ENCODE results near the gene QARS1. TPM values are rescaled to one million over a fixed set of nuclear protein-coding genes. Genes with fewer than 3 reads are reported as not detected.

QARS1 gene
- polyA plus RNA-seq, 1 of the 3 experiments (the other 2 are of a cell fraction): 311 TPM

- H3K9me3 ChIP-seq: no peaks in the 10 kb centered on the region
- WGBS (ENCODE audit: low lambda C conversion rate): 56% methylated on average over 2 of the region's 3 CpGs
- H3K9me2 ChIP-seq: no peaks in the 10 kb centered on the region
- DNase-seq: no peak
- H3K9ac ChIP-seq: peak overlapping the region; percentile 75; the same call in 1 of the 2 replicates
- ChIA-PET POLR2A (interaction anchor here (0.9 to 1.6 kb wide), 2 partner anchors 105 to 205 kb away, joined by 4 to 5 read pairs; partner anchors contain the start of gene USP4), CTCF (interaction anchor here (1.6 to 1.9 kb wide), 2 partner anchors 24 to 36 kb away, joined by 5 to 6 read pairs; partner anchors contain the start of gene KLHDC8B)
- H3K27ac ChIP-seq (ENCODE audit: low read depth in 2 of 2, low read length in 1 of 2): peak overlapping the region in 1 of 2 experiments; percentile 83; a peak in 1 of 4 replicates
- peaks cover 0 to 18% of the 10 kb centered on the region in 2 experiments; a peak in 1 of 4 replicates for H3K4me1 ChIP-seq (ENCODE audit: control insufficient read depth in 1 of 2, insufficient read depth in 2 of 2, low read depth in 1 of 2, low read length in 1 of 2)
- H3K79me2 ChIP-seq (ENCODE audit: insufficient read depth): peaks cover 32% of the 10 kb centered on the region
- no peak overlapping the region for H2AFZ ChIP-seq (ENCODE audit: low read depth)
- H3K27me3 ChIP-seq (ENCODE audit: insufficient read depth): no peaks in the 10 kb centered on the region
- no peaks in the 10 kb centered on the region for H4K20me1 ChIP-seq (ENCODE audit: insufficient read depth)
- TF ChIP-seq GATA2 (CRISPR knock-in tag; IDR thresholded peaks at IDR 0.05) (peak; percentile 40; the same call in 1 of the 2 replicates), CHD2 (IDR thresholded peaks at IDR 0.05; ENCODE audit: low read length, partially characterized antibody) (no peak), CTCF (IDR thresholded peaks at IDR 0.05) (peak; percentile 15; the same call in 1 of the 2 replicates)
- no peaks in the 10 kb centered on the region for H3F3A ChIP-seq (replicated peaks; ENCODE audit: insufficient read depth)
- H3K4me2 ChIP-seq: peak overlapping the region; percentile 100
- peaks cover 0 to 11% of the 10 kb centered on the region in 2 experiments for H3K36me3 ChIP-seq (replicated peaks in 1 of 2; ENCODE audit: control insufficient read depth in 1 of 2, insufficient read depth in 2 of 2, low read length in 1 of 2)
- H3K4me3 ChIP-seq (ENCODE audit: low read depth in 2 of 2, low read length in 1 of 2): no peak overlapping the region
Measured at GRCh38 chr3:49134471-49135265, 30.1 kb upstream of the QARS1 start.

- no peaks in the 10 kb centered on the region for H4K20me1 ChIP-seq (ENCODE audit: insufficient read depth)
- 0% methylated on average over 16 of the region's 30 CpGs for WGBS (ENCODE audit: low lambda C conversion rate)
- POLR2A ChIA-PET: interaction anchor here (0.6 to 2.7 kb wide), 11 partner anchors 11 to 207 kb away, joined by 3 to 22 read pairs (median 5); partner anchors contain the start of genes KLHDC8B, QRICH1, USP19 and USP4
- TF ChIP-seq RCOR1 (IDR thresholded peaks at IDR 0.05; ENCODE audit: low read length) (no peak), ELF1 (IDR thresholded peaks at IDR 0.05) (no peak), PBX3 (IDR thresholded peaks at IDR 0.05) (no peak), GATA2 (CRISPR knock-in tag; IDR thresholded peaks at IDR 0.05) (no peak), RAD21 (IDR thresholded peaks at IDR 0.05; ENCODE audit: low read length) (no peak), YY1 (IDR thresholded peaks at IDR 0.05; ENCODE audit: low read depth) (peak; percentile 73; the same call in 1 of the 2 replicates), ZBTB33 (IDR thresholded peaks at IDR 0.05; ENCODE audit: borderline replicate concordance, low read depth) (no peak), NFIC (IDR thresholded peaks at IDR 0.05; ENCODE audit: borderline replicate concordance) (no peak), POLR2AphosphoS5 (IDR thresholded peaks at IDR 0.05; ENCODE audit: low read depth, low read length) (peak; percentile 82), CHD2 (IDR thresholded peaks at IDR 0.05; ENCODE audit: low read length, partially characterized antibody) (peak; percentile 71), FOSL2 (IDR thresholded peaks at IDR 0.05; ENCODE audit: borderline replicate concordance, low read depth) (no peak), NRF1 (IDR thresholded peaks at IDR 0.05; ENCODE audit: low read depth, low read length) (no peak), IRF3 (IDR thresholded peaks at IDR 0.05; ENCODE audit: low read depth, low read length) (no peak), TAF1 (IDR thresholded peaks at IDR 0.05; ENCODE audit: borderline replicate concordance, low read depth, low read length) (peak; percentile 59), GABPA (IDR thresholded peaks at IDR 0.05; ENCODE audit: low read depth) (no peak), TEAD4 (IDR thresholded peaks at IDR 0.05; ENCODE audit: borderline replicate concordance, insufficient read depth) (peak; percentile 78), EP300 (IDR thresholded peaks at IDR 0.05; ENCODE audit: borderline replicate concordance in 1 of 2, low read depth in 1 of 2, low read length in 1 of 2) (peak in 1 of 2 experiments; percentile 30; a peak in 2 of 4 replicates)
Measured at GRCh38 chr3:49133226-49133951, 28.8 kb upstream of the QARS1 start.

More at GRCh38 chr3:49133226-49133951, 28.8 kb upstream of the QARS1 start:
- Histone ChIP-seq H3K27ac (ENCODE audit: low read depth in 2 of 2, low read length in 1 of 2) (peak overlapping the region; percentile 83 to 91), H3K79me2 (ENCODE audit: insufficient read depth) (peaks cover 37% of the 10 kb centered on the region), H3K27me3 (ENCODE audit: insufficient read depth) (no peaks in the 10 kb centered on the region), H3K9me2 (no peaks in the 10 kb centered on the region), H3K36me3 (replicated peaks in 1 of 2; ENCODE audit: control insufficient read depth in 1 of 2, insufficient read depth in 2 of 2, low read length in 1 of 2) (peaks cover 4 to 18% of the 10 kb centered on the region in 2 experiments), H3K4me2 (peak overlapping the region; percentile 100), H3K4me3 (ENCODE audit: low read depth in 2 of 2, low read length in 1 of 2) (peak overlapping the region; percentile 67 to 81), H3K4me1 (ENCODE audit: control insufficient read depth in 1 of 2, insufficient read depth in 2 of 2, low read depth in 1 of 2, low read length in 1 of 2) (peaks cover 0 to 18% of the 10 kb centered on the region in 2 experiments; a peak in 1 of 4 replicates), H3F3A (replicated peaks; ENCODE audit: insufficient read depth) (no peaks in the 10 kb centered on the region), H3K9ac (peak overlapping the region; percentile 75), H3K9me3 (no peaks in the 10 kb centered on the region), H2AFZ (ENCODE audit: low read depth) (peak overlapping the region; percentile 98)
- CTCF ChIA-PET: interaction anchor here (0.6 to 5.4 kb wide), 12 partner anchors 13 to 213 kb away, joined by 3 to 26 read pairs (median 4); partner anchors contain the start of genes KLHDC8B, QRICH1 and USP19
- DNase-seq: peak; percentile 89

All from SK-N-SH (cell line).